ENCODE results near the gene SFTPA1. TPM values are rescaled to one million over a fixed set of nuclear protein-coding genes. Genes with fewer than 3 reads are reported as not detected.

SFTPA1 gene
- total and polyA plus RNA-seq, 2 experiments from 2014 or later, result not detected

Other genes with a start within 250 kb of the SFTPA1 start
- 30.3 and 34.0 TPM in 2 replicates for gene ZCCHC24, start 165.3 kb upstream of the SFTPA1 start, total RNA-seq (2014; rRNA removed; shearing (Covaris generic))
- gene ZCCHC24, start 165.3 kb upstream of the SFTPA1 start, polyA plus RNA-seq (2016; fragmentation: Nextera tagmentation; extraction: Ambion mirVana), result 29.3 and 30.4 TPM in 2 replicates
- gene EIF5AL1, start 98.4 kb upstream of the SFTPA1 start, total RNA-seq (2014; rRNA removed; shearing (Covaris generic)), result 0.63 and 0.65 TPM in 2 replicates
- gene EIF5AL1, start 98.4 kb upstream of the SFTPA1 start, polyA plus RNA-seq (2016; fragmentation: Nextera tagmentation; extraction: Ambion mirVana), result 5.9 and 6.1 TPM in 2 replicates
- not detected in 2 replicates for gene SFTPA2, start 50.5 kb upstream of the SFTPA1 start, total RNA-seq (2014; rRNA removed; shearing (Covaris generic))
- not detected in 2 replicates for gene SFTPA2, start 50.5 kb upstream of the SFTPA1 start, polyA plus RNA-seq (2016; fragmentation: Nextera tagmentation; extraction: Ambion mirVana)
- gene NUTM2B, start 92.3 kb downstream of the SFTPA1 start, total RNA-seq (2014; rRNA removed; shearing (Covaris generic)), result 0.76 TPM in 1 of 2 replicates, not detected in the other
- gene NUTM2B, start 92.3 kb downstream of the SFTPA1 start, polyA plus RNA-seq (2016; fragmentation: Nextera tagmentation; extraction: Ambion mirVana), result not detected in 2 replicates
- not detected in 2 replicates for gene NUTM2E, start 215.8 kb downstream of the SFTPA1 start, total RNA-seq (2014; rRNA removed; shearing (Covaris generic))
- gene NUTM2E, start 215.8 kb downstream of the SFTPA1 start, polyA plus RNA-seq (2016; fragmentation: Nextera tagmentation; extraction: Ambion mirVana), result not detected in 2 replicates